SH-SY5Y (cell line): ENCODE results near the gene PLPP4.

Source experiments
- GATA2 ChIP-seq: IDR thresholded peaks from 2 replicates; pipeline ENCODE4 v1.6.1; 2011; ENCODE audit warnings: mild to moderate bottlenecking, low read depth, low read length
- GATA3 ChIP-seq: IDR thresholded peaks from 2 replicates; pipeline ENCODE4 v1.6.1; 2011; ENCODE audit warnings: low read depth, mild to moderate bottlenecking, low read length, moderate library complexity

DNA sequence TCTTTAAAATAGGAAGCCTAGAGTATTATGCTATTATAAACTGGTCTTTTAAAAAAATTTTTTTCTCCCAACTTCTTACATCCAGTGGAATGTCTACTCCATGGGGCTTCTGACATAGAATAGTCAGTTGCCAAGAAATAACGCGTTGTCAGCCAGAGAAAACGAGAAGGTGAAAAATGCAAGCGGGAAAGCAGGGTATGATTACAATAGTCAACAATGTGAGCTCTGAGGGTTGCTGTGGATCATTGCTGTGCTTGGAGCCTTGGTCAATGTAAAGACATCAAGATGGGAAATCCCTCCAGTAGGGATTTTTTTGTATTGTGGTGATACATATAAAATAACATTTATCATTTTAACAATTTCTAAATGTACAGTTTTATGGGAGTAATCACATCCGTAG lies 27.6 kb upstream of the PLPP4 start:
- TF ChIP-seq GATA3: no peak
- no peak for TF ChIP-seq GATA2
